Measurements from ENCODE around the gene CYP26C1. TPM values are rescaled to one million over a fixed set of nuclear protein-coding genes. Genes with fewer than 3 reads are reported as not detected.

The CYP26C1 gene
- total RNA-seq, 1 donor from 2014 or later: 0.25 TPM

GRCh38 chr10:93063977-93064660 lies 3.5 kb downstream of the CYP26C1 start:
- DNase-seq (ENCODE audit: low spot score): no peak
- no peak overlapping the region for H3K27ac Mint-ChIP-seq (ENCODE audit: unreplicated experiment)
- H3K9me3 Mint-ChIP-seq (ENCODE audit: low read depth): no peaks in the 10 kb centered on the region
- no peak overlapping the region for H3K4me3 Mint-ChIP-seq (ENCODE audit: unreplicated experiment)
- peaks cover 2% of the 10 kb centered on the region for H3K36me3 Mint-ChIP-seq (ENCODE audit: low read depth)
- no peak for TF ChIP-seq CTCF (IDR thresholded peaks at IDR 0.05)
- peaks cover 49% of the 10 kb centered on the region for H3K27me3 Mint-ChIP-seq (ENCODE audit: low read depth)
- H3K4me1 Mint-ChIP-seq (ENCODE audit: low read depth): peaks cover 28% of the 10 kb centered on the region

- Mint-ChIP-seq H3K4me1 (ENCODE audit: low read depth) (peaks cover 25% of the 10 kb centered on the region), H3K27ac (ENCODE audit: unreplicated experiment) (no peak overlapping the region), H3K27me3 (ENCODE audit: low read depth) (peaks cover 54% of the 10 kb centered on the region), H3K36me3 (ENCODE audit: low read depth) (no peaks in the 10 kb centered on the region), H3K4me3 (ENCODE audit: unreplicated experiment) (peak overlapping the region; percentile 59), H3K9me3 (ENCODE audit: low read depth) (no peaks in the 10 kb centered on the region)
- no peak for DNase-seq (ENCODE audit: low spot score)
- no peak for TF ChIP-seq CTCF (IDR thresholded peaks at IDR 0.05)
Measured at GRCh38 chr10:93064874-93065660, 4.5 kb downstream of the CYP26C1 start.

- Mint-ChIP-seq H3K27ac (ENCODE audit: unreplicated experiment) (no peak overlapping the region), H3K9me3 (ENCODE audit: low read depth) (no peaks in the 10 kb centered on the region), H3K4me3 (ENCODE audit: unreplicated experiment) (peak overlapping the region; percentile 59), H3K27me3 (ENCODE audit: low read depth) (peaks cover 63% of the 10 kb centered on the region), H3K4me1 (ENCODE audit: low read depth) (peaks cover 25% of the 10 kb centered on the region), H3K36me3 (ENCODE audit: low read depth) (no peaks in the 10 kb centered on the region)
- DNase-seq (ENCODE audit: low spot score): no peak
- TF ChIP-seq CTCF (IDR thresholded peaks at IDR 0.05): peak; percentile 56
Measured at GRCh38 chr10:93065675-93066543, 5.3 kb downstream of the CYP26C1 start.

- H3K4me3 Mint-ChIP-seq (ENCODE audit: unreplicated experiment): no peak overlapping the region
Measured at GRCh38 chr10:93066544-93066913, 5.9 kb downstream of the CYP26C1 start.

More at GRCh38 chr10:93066544-93066913, 5.9 kb downstream of the CYP26C1 start:
- DNase-seq (ENCODE audit: low spot score): no peak
- no peak for TF ChIP-seq CTCF (IDR thresholded peaks at IDR 0.05)
- Mint-ChIP-seq H3K36me3 (ENCODE audit: low read depth) (no peaks in the 10 kb centered on the region), H3K9me3 (ENCODE audit: low read depth) (no peaks in the 10 kb centered on the region), H3K27ac (ENCODE audit: unreplicated experiment) (no peak overlapping the region), H3K4me1 (ENCODE audit: low read depth) (peaks cover 25% of the 10 kb centered on the region), H3K27me3 (ENCODE audit: low read depth) (peaks cover 67% of the 10 kb centered on the region)

Data from chondrocyte (in vitro differentiated cells).